ENCODE results near the gene KCNMA1. TPM values are rescaled to one million over a fixed set of nuclear protein-coding genes. Genes with fewer than 3 reads are reported as not detected.

KCNMA1 gene
- total and polyA plus RNA-seq, 2 donors (not counting 1 experiment from before 2014, with no cell fraction given) = 0.82 to 3.1 TPM

DNA sequence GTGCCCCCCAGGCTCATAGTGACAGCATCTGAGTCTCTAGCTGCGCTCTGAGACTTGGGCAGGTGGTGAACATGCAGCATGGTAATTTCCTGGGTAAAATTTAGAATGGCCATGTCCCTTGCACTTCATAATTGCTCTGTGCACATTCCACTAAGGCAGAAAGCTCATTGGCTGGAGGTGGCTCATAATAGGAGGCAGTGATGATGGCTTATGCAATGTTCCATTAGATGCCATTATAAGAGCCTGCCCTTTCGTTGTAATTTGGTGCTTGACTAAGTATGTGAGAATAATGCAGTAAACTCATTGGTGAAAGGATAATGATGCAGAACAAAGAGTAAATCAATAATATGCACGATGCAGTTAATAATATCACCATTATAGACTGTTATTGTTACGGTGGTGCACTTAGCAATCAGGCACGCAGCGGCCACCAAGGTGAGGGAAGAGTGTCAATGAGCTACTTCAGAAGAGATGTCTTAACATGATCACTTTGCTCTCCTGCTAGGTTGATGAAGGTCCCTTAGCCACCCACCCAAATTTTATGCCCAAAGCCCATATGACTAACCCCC is 545.9 kb downstream of the KCNMA1 start:
- H3K27ac Mint-ChIP-seq = no peak overlapping the region

More for the DNA sequence above, 545.9 kb downstream of the KCNMA1 start:
- ATAC-seq (ENCODE audit: low read depth) = no peak
- H3K4me1 Mint-ChIP-seq = no peaks in the 10 kb centered on the region
- intact Hi-C loops (cut with micrococcal nuclease) = no loop called here
- H3K4me3 ChIP-seq (ENCODE audit: control extremely low read depth in 1 of 5, extremely low read depth in 1 of 5, insufficient read depth in 1 of 5, low read depth in 2 of 5, low read length in 4 of 5) = no peak overlapping the region
- no peak overlapping the region for H3K4me2 ChIP-seq (replicated peaks; ENCODE audit: low read depth, low read length, poor library complexity, severe bottlenecking)
- no peaks in the 10 kb centered on the region for H3K4me1 ChIP-seq (ENCODE audit: control insufficient read depth in 2 of 2, insufficient read depth in 2 of 2, low read length in 2 of 2)
- H3K27me3 ChIP-seq (replicated peaks in 1 of 4; ENCODE audit: control extremely low read depth in 1 of 4, control insufficient read depth in 3 of 4, insufficient read depth in 4 of 4, low read length in 3 of 4) = no peaks in the 10 kb centered on the region
- ChIA-PET CTCF (no interaction called here), POLR2A (no interaction called here)
- peaks cover 5% of the 10 kb centered on the region for H3K27me3 Mint-ChIP-seq
- no peak overlapping the region for H3K4me3 Mint-ChIP-seq
- no peak for DNase-seq
- H3K79me2 ChIP-seq (ENCODE audit: control insufficient read depth, insufficient read depth, low read length) = no peaks in the 10 kb centered on the region
- H3K9me3 ChIP-seq (ENCODE audit: control extremely low read depth in 1 of 3, control insufficient read depth in 2 of 3, insufficient read depth in 1 of 3, low read length in 2 of 3) = no peaks in the 10 kb centered on the region
- no peaks in the 10 kb centered on the region for H3K36me3 ChIP-seq (replicated peaks in 1 of 2; ENCODE audit: control extremely low read depth in 1 of 2, control insufficient read depth in 1 of 2, extremely low read depth in 1 of 2, insufficient read depth in 2 of 2, low read length in 1 of 2)
- TF ChIP-seq EZH2 (IDR thresholded peaks at IDR 0.05; ENCODE audit: borderline replicate concordance, insufficient read depth, low read depth, low read length, poor library complexity, severe bottlenecking) = no peak
- TF ChIP-seq, protein P1, sequence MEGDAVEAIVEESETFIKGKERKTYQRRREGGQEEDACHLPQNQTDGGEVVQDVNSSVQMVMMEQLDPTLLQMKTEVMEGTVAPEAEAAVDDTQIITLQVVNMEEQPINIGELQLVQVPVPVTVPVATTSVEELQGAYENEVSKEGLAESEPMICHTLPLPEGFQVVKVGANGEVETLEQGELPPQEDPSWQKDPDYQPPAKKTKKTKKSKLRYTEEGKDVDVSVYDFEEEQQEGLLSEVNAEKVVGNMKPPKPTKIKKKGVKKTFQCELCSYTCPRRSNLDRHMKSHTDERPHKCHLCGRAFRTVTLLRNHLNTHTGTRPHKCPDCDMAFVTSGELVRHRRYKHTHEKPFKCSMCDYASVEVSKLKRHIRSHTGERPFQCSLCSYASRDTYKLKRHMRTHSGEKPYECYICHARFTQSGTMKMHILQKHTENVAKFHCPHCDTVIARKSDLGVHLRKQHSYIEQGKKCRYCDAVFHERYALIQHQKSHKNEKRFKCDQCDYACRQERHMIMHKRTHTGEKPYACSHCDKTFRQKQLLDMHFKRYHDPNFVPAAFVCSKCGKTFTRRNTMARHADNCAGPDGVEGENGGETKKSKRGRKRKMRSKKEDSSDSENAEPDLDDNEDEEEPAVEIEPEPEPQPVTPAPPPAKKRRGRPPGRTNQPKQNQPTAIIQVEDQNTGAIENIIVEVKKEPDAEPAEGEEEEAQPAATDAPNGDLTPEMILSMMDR (IDR thresholded peaks at IDR 0.05) = no peak
- WGBS (ENCODE audit: insufficient coverage) = no CpG with 5 or more reads among the region's 6 CpGs
- H3K27ac ChIP-seq (ENCODE audit: low read length in 2 of 2) = no peak overlapping the region
- H2AFZ ChIP-seq (ENCODE audit: insufficient read depth, low read depth, low read length, poor library complexity, severe bottlenecking) = no peak overlapping the region
- no peaks in the 10 kb centered on the region for H3K9me3 Mint-ChIP-seq (ENCODE audit: insufficient read depth)
- no peaks in the 10 kb centered on the region for H4K20me1 ChIP-seq (ENCODE audit: control insufficient read depth, insufficient read depth, low read length, poor library complexity, severe bottlenecking)
- no peak overlapping the region for H3K9ac ChIP-seq (ENCODE audit: low read length)

All from B cell (primary cell).